Activated CD4-positive, alpha-beta T cell treated with anti-CD3 and anti-CD28 coated beads, Interleukin-10, Interleukin-2, amounts not matched to agents 100 ng/mL and 50 ng/mL, durations not matched to agents 16 hours and 8 hours (primary cell): Measurements from ENCODE around the gene CCDC77.

Experiments used
- DNase-seq: peaks from one replicate; pipeline ENCODE4 v3.0.0-alpha.2; 2020

CCDC77 gene

GRCh38 chr12:484096-484495, 82.7 kb downstream of the CCDC77 start:
- no peak for DNase-seq

GRCh38 chr12:490260-490659, 88.8 kb downstream of the CCDC77 start:
- DNase-seq = no peak
